ENCODE results near the gene CAMKMT.

The CAMKMT gene

GRCh38 chr2:44441200-44441599, 79.5 kb downstream of the CAMKMT start:
- TF ChIP-seq TAF1 (IDR thresholded peaks at IDR 0.05; ENCODE audit: low read depth) (no peak), REST (IDR thresholded peaks at IDR 0.05; ENCODE audit: low read depth) (no peak), YY1 (IDR thresholded peaks at IDR 0.05; ENCODE audit: low read depth) (no peak), USF1 (IDR thresholded peaks at IDR 0.05) (no peak), TEAD4 (IDR thresholded peaks at IDR 0.05) (no peak), FOXM1 (IDR thresholded peaks at IDR 0.05; ENCODE audit: borderline replicate concordance, low read depth) (no peak), EGR1 (IDR thresholded peaks at IDR 0.05) (no peak), CREB1 (IDR thresholded peaks at IDR 0.05; ENCODE audit: low read depth) (no peak), ZBTB7A (IDR thresholded peaks at IDR 0.05; ENCODE audit: low read depth) (no peak), RAD21 (IDR thresholded peaks at IDR 0.05; ENCODE audit: low read depth) (no peak), CEBPB (IDR thresholded peaks at IDR 0.05) (no peak), NFIC (IDR thresholded peaks at IDR 0.05) (no peak), MAX (IDR thresholded peaks at IDR 0.05) (no peak), TCF12 (IDR thresholded peaks at IDR 0.05; ENCODE audit: low read depth) (no peak), EP300 (IDR thresholded peaks at IDR 0.05; ENCODE audit: borderline replicate concordance) (no peak)

GRCh38 chr2:44442019-44442418, 80.3 kb downstream of the CAMKMT start:
- no peak for TF ChIP-seq REST (IDR thresholded peaks at IDR 0.05; ENCODE audit: low read depth)

- TF ChIP-seq FOXM1 (IDR thresholded peaks at IDR 0.05; ENCODE audit: borderline replicate concordance, low read depth), result no peak
- TF ChIP-seq EGR1 (IDR thresholded peaks at IDR 0.05), result no peak
- TF ChIP-seq RAD21 (IDR thresholded peaks at IDR 0.05; ENCODE audit: low read depth), result no peak
- no peak for TF ChIP-seq USF1 (IDR thresholded peaks at IDR 0.05)
- TF ChIP-seq CREB1 (IDR thresholded peaks at IDR 0.05; ENCODE audit: low read depth), result no peak
- no peak for TF ChIP-seq ZBTB7A (IDR thresholded peaks at IDR 0.05; ENCODE audit: low read depth)
- no peak for TF ChIP-seq EP300 (IDR thresholded peaks at IDR 0.05; ENCODE audit: borderline replicate concordance)
- TF ChIP-seq NFIC (IDR thresholded peaks at IDR 0.05), result no peak
- no peak for TF ChIP-seq MAX (IDR thresholded peaks at IDR 0.05)
- no peak for TF ChIP-seq CEBPB (IDR thresholded peaks at IDR 0.05)
- no peak for TF ChIP-seq TCF12 (IDR thresholded peaks at IDR 0.05; ENCODE audit: low read depth)
- no peak for TF ChIP-seq TEAD4 (IDR thresholded peaks at IDR 0.05)
- no peak for TF ChIP-seq TAF1 (IDR thresholded peaks at IDR 0.05; ENCODE audit: low read depth)
- TF ChIP-seq REST (IDR thresholded peaks at IDR 0.05; ENCODE audit: low read depth), result no peak
- no peak for TF ChIP-seq YY1 (IDR thresholded peaks at IDR 0.05; ENCODE audit: low read depth)
Observed at GRCh38 chr2:44443517-44443916, 81.8 kb downstream of the CAMKMT start.

GRCh38 chr2:44444881-44445280, 83.1 kb downstream of the CAMKMT start:
- TF ChIP-seq ZBTB7A (IDR thresholded peaks at IDR 0.05; ENCODE audit: low read depth), result no peak
- no peak for TF ChIP-seq USF1 (IDR thresholded peaks at IDR 0.05)
- TF ChIP-seq CREB1 (IDR thresholded peaks at IDR 0.05; ENCODE audit: low read depth), result no peak
- TF ChIP-seq FOXM1 (IDR thresholded peaks at IDR 0.05; ENCODE audit: borderline replicate concordance, low read depth), result no peak
- TF ChIP-seq NFIC (IDR thresholded peaks at IDR 0.05), result no peak
- no peak for TF ChIP-seq TCF12 (IDR thresholded peaks at IDR 0.05; ENCODE audit: low read depth)
- TF ChIP-seq REST (IDR thresholded peaks at IDR 0.05; ENCODE audit: low read depth), result no peak
- TF ChIP-seq MAX (IDR thresholded peaks at IDR 0.05), result no peak
- TF ChIP-seq EGR1 (IDR thresholded peaks at IDR 0.05), result no peak
- no peak for TF ChIP-seq TAF1 (IDR thresholded peaks at IDR 0.05; ENCODE audit: low read depth)
- TF ChIP-seq EP300 (IDR thresholded peaks at IDR 0.05; ENCODE audit: borderline replicate concordance), result no peak
- TF ChIP-seq CEBPB (IDR thresholded peaks at IDR 0.05), result no peak
- no peak for TF ChIP-seq RAD21 (IDR thresholded peaks at IDR 0.05; ENCODE audit: low read depth)
- no peak for TF ChIP-seq TEAD4 (IDR thresholded peaks at IDR 0.05)
- TF ChIP-seq YY1 (IDR thresholded peaks at IDR 0.05; ENCODE audit: low read depth), result no peak
